Activated CD8-positive, alpha-beta T cell treated with anti-CD3 and anti-CD28 coated beads for 36 hours (primary cell): ENCODE data around the gene PAK5. TPM values are rescaled to one million over a fixed set of nuclear protein-coding genes. Genes with fewer than 3 reads are reported as not detected.

ENCODE experiments used
- ATAC-seq: fragments of 200-7000 bp; cut with Tn5 transposase; one replicate; pipeline ENCODE4 v1.10.0; 2021; ENCODE audit warnings: mild to moderate bottlenecking, moderate library complexity
- CTCF ChIA-PET: fragments of 350-600 bp; sonication (Branson Sonifier 250); formaldehyde crosslinking; loops from one replicate; lab custom pipeline; 2021; ENCODE audit warnings: antibody characterized with exemption; lab: Charles Lee
- POLR2A ChIA-PET: fragments of 350-600 bp; sonication (Branson Sonifier 250); formaldehyde crosslinking; loops from one replicate; lab custom pipeline; 2021; ENCODE audit warnings: antibody characterized with exemption; lab: Charles Lee
- DNase-seq: peaks from one replicate; pipeline ENCODE4 v3.0.0-alpha.2; 2020
- H3K27ac Mint-ChIP-seq: one replicate; pipeline ENCODE4 v1.8.0; 2021; ENCODE audit warnings: mild to moderate bottlenecking, mixed read lengths
- H3K27me3 Mint-ChIP-seq: one replicate; pipeline ENCODE4 v1.8.0; 2021; ENCODE audit warnings: mixed read lengths
- H3K36me3 Mint-ChIP-seq: one replicate; pipeline ENCODE4 v1.8.0; 2021; ENCODE audit warnings: low read depth, mixed read lengths
- H3K4me1 Mint-ChIP-seq: one replicate; pipeline ENCODE4 v1.8.0; 2021; ENCODE audit warnings: low read depth, mixed read lengths
- H3K4me3 Mint-ChIP-seq: one replicate; pipeline ENCODE4 v1.8.0; 2021; ENCODE audit warnings: mild to moderate bottlenecking, moderate library complexity, mixed read lengths
- H3K9me3 Mint-ChIP-seq: one replicate; pipeline ENCODE4 v1.8.0; 2021; ENCODE audit warnings: mixed read lengths
- CTCF ChIP-seq: fragments of 200-600 bp; IDR thresholded peaks from one replicate; pipeline ENCODE4 v1.8.0; 2022; ENCODE audit warnings: antibody characterized with exemption, mild to moderate bottlenecking
- intact Hi-C: fragments of 100-400 bp; cut with micrococcal nuclease; formaldehyde crosslinking; loops from one replicate; pipeline ENCODE4 v1.10.0; 2022
- total RNA-seq, 2 experiments: library from RNA; stranded (reverse); gene quantifications; one replicate each; pipeline ENCODE4 v1.2.3, GENCODE V29; 2021

PAK5 gene
- total RNA-seq, 2 experiments from 2014 or later = not detected

GRCh38 chr20:9509246-9509645 is 329.6 kb downstream of the PAK5 start:
- Mint-ChIP-seq H3K27ac (no peak overlapping the region), H3K27me3 (peaks cover 55% of the 10 kb centered on the region), H3K4me1 (no peaks in the 10 kb centered on the region), H3K9me3 (no peaks in the 10 kb centered on the region), H3K36me3 (no peaks in the 10 kb centered on the region), H3K4me3 (no peak overlapping the region)
- DNase-seq (no peak), ATAC-seq (no peak)
- intact Hi-C loops = no loop called here
- ChIA-PET POLR2A (no interaction called here), CTCF (no interaction called here)
- no peak for TF ChIP-seq CTCF

GRCh38 chr20:9508696-9509178 is 330.1 kb downstream of the PAK5 start:
- no peak overlapping the region for H3K4me3 Mint-ChIP-seq
- POLR2A ChIA-PET = no interaction called here
- H3K27ac Mint-ChIP-seq = no peak overlapping the region
- H3K4me1 Mint-ChIP-seq = no peaks in the 10 kb centered on the region
- intact Hi-C loops = no loop called here
- no peaks in the 10 kb centered on the region for H3K9me3 Mint-ChIP-seq
- H3K27me3 Mint-ChIP-seq = peaks cover 53% of the 10 kb centered on the region
- ATAC-seq (no peak), DNase-seq (no peak)
- TF ChIP-seq CTCF = no peak
- H3K36me3 Mint-ChIP-seq = no peaks in the 10 kb centered on the region
- CTCF ChIA-PET = no interaction called here

DNA sequence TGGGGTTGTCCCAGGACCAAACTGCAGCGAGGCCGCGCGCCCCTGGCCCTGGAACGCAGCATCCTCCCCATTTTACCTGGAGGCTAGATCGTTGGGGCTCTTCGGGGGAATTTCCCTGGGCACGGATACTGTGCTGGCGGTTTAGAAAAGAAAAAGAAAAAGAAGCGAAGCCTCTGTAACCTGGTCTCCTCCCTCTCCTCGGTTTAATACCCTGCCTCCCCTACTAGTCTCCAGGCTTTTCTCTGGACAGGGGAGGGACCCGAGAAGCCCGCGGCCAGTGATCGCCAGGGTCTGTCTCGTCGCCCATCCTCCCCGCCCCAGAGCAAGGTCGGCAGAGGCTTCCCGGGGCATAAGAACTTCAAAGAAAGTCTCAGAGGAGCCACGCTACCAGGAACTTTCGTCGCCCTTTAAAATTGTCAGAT is 330.6 kb downstream of the PAK5 start:
- Mint-ChIP-seq H3K9me3 (no peaks in the 10 kb centered on the region), H3K4me1 (no peaks in the 10 kb centered on the region), H3K4me3 (no peak overlapping the region), H3K36me3 (no peaks in the 10 kb centered on the region), H3K27ac (no peak overlapping the region), H3K27me3 (peaks cover 50% of the 10 kb centered on the region)
- intact Hi-C loops = no loop called here
- ChIA-PET POLR2A (no interaction called here), CTCF (no interaction called here)
- no peak for TF ChIP-seq CTCF
- no peak for ATAC-seq
- DNase-seq = no peak

DNA sequence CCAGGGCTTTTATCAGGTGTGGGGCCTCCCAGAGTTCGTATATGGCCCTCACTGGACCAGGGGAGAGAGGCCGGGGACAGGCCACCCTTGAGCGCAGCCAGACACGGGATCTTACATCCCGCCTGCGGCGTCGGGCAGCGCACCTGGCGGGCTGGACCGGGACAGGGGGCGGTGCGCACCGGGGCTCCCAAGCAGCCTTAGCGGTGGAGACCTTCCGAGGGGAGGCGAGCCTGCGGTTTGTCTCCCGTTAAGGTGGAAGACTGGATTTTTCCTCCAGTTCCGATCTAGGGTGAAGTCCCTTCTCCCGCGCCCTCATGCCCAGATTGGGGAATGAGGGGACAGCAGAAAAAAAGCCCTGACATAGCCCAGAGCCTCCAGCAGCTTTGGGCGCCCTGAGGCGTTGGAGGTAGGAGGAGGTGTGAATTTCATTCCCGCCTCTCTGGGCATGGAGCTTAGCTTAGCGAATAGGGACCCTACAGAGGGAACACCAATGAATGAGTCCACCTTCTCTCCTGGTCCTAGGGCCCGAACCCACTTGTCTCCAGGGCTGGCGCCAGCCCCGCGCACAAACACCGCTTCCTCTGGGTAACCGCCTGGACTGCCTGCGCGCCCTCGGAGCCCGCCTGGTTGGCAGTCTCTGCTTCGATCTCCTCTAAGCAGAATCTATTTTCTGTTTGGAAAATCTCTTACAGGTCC is 331.2 kb downstream of the PAK5 start:
- TF ChIP-seq CTCF = no peak
- Mint-ChIP-seq H3K36me3 (no peaks in the 10 kb centered on the region), H3K9me3 (no peaks in the 10 kb centered on the region), H3K4me3 (no peak overlapping the region), H3K27ac (no peak overlapping the region), H3K27me3 (peaks cover 51% of the 10 kb centered on the region), H3K4me1 (no peaks in the 10 kb centered on the region)
- ChIA-PET CTCF (no interaction called here), POLR2A (no interaction called here)
- ATAC-seq (no peak), DNase-seq (no peak)
- intact Hi-C loops = no loop called here

DNA sequence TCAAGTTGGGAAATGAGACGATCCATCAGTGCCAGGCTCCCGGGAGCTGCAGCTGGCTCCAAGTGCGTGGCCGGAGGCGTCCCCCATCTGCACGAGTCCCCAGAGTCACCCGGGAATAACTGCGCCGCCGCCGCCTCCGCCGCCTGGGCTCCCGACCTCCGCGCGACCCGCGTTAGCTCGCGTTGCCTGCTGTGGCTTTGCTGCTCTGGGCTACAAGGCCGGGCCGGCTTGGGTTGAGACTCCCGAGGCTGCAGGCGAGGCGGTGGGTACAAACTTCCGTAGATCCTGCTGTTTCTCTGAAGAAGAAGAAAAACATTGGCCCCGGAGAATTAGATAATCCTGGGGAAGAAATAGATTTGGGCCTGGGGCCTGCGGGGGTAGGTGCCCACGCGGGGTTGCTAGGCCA is 331.9 kb downstream of the PAK5 start:
- ChIA-PET CTCF (no interaction called here), POLR2A (no interaction called here)
- Mint-ChIP-seq H3K36me3 (no peaks in the 10 kb centered on the region), H3K4me1 (no peaks in the 10 kb centered on the region), H3K4me3 (no peak overlapping the region), H3K9me3 (no peaks in the 10 kb centered on the region), H3K27ac (no peak overlapping the region), H3K27me3 (peaks cover 46% of the 10 kb centered on the region)
- DNase-seq (no peak), ATAC-seq (no peak)
- TF ChIP-seq CTCF = no peak
- intact Hi-C loops = no loop called here
